Left forelimb (tissue), 1 donor: ENCODE results near the gene BCL2L13.

Experiments used
- DNase-seq: peaks from one replicate; pipeline ENCODE4 v3.0.0-alpha.2; 2018; ENCODE audit warnings: low spot score

BCL2L13 gene

DNA sequence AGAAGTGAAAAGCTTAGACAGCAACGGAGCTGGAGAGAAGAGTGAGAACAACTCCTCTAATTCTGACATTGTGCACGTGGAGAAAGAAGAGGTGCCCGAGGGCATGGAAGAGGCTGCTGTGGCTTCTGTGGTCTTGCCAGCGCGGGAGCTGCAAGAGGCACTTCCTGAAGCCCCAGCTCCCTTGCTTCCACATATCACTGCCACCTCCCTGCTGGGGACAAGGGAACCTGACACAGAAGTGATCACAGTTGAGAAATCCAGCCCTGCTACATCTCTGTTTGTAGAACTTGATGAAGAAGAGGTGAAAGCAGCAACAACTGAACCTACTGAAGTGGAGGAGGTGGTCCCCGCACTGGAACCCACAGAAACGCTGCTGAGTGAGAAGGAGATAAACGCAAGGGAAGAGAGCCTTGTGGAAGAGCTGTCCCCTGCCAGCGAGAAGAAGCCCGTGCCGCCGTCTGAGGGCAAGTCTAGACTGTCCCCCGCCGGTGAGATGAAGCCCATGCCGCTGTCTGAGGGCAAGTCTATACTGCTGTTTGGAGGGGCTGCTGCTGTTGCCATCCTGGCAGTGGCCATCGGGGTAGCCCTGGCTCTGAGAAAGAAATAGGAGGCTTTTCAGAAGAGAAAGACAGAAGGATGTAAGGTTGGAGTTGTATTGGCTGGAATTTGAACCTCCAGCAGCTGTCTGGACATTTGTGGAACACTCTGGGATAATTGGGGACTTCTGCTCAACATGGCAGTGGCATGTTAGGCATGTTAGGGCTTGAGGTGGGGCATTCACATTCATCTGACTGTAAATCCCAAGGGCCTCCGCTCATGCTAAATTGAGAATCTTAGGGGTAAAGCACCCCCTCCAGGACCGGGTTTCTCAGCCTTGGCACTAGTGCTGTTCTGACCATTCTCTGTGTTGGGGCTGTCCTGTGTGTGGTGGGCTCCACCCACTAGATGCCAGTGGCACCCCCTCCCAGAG is 88.7 kb downstream of the BCL2L13 start:
- DNase-seq: no peak

DNA sequence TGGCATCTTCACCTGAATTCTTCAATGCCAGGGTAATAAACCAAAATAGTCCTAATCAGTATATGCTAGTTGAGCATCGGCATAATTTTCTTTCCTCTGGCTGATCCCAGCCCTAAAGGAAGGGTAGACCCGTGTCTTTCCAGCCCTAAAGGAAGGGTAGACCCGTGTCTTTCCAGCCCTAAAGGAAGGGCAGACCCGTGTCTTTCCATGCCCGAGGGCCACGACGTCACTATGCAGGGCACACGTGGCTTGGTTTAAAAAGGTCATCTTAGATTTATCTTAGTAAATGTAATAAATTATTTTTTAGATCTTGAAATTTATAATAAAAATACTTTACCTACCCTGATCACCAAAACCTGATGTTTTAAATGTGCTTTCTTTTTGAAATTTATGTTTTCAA is 90.2 kb downstream of the BCL2L13 start:
- DNase-seq: no peak

DNA sequence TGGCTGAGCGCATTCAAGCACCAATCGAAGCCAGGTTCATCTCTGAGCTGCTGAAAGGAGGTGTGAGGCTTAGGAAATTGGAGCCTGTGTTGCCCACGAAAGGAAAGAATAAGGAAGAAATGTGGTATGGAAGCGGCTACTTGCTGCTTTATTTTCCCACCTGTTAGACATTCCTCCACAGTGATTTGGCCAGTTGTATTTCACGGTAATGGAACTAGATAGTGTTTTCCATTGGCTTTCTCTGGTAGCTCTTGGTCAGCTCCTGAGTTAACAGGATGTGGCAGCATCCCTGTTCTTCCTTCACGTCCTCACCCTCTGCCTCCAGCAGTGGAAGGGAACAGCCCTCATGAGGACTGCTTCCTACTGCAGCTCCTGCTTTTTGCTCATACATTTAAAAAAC is 91.0 kb downstream of the BCL2L13 start:
- no peak for DNase-seq

DNA sequence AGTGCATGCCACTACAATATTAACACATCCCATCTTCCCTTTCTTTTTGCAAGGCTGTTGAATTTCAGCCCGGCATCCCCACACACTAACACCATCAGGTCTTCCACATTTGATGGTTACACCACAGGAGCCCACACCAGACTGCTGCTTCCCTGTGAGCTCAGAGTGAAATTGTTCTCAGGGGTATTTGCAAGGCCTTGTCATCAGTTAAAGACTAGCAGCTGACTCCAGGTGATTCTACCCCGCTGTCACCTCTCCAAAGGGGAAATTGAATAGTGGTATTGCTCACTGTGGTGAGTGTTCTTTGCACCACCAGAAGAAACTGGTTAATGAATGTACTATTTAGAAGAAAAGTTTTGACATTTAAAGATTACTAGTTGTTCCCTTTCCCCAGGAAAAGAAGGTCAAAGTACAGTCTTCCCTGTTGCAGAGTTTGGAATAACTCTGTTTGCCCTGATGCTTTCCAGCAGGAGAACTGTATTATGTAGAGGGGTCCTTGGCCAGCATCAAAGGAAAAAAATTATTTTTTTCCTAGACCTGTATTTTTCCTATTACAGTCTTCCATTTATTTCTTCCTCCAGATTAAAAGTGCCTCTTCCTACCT is 93.8 kb downstream of the BCL2L13 start:
- no peak for DNase-seq

DNA sequence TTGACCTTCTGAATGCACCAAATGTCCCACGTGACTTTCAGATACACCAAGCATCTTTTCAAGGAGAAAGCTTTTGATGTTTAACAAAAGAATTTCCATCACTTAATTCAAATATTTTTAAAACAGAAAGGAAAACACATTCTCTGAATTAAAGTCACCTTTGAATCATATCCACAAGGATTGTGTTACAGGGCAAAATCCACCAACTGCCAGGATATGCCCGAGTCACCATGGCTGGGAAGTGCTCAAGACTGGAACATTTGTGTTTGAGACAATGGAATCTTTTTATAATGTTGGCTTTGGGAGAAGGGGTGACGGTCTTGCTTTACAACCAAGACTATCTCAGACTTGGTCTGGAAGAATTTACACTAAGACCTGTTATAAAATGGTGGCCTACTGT is 94.9 kb downstream of the BCL2L13 start:
- DNase-seq: no peak

- no peak for DNase-seq
Measured at GRCh38 chr22:17734187-17734586, 95.6 kb downstream of the BCL2L13 start.

- peak; percentile 25 for DNase-seq
Measured at GRCh38 chr22:17738386-17739128, 100.0 kb downstream of the BCL2L13 start.

DNA sequence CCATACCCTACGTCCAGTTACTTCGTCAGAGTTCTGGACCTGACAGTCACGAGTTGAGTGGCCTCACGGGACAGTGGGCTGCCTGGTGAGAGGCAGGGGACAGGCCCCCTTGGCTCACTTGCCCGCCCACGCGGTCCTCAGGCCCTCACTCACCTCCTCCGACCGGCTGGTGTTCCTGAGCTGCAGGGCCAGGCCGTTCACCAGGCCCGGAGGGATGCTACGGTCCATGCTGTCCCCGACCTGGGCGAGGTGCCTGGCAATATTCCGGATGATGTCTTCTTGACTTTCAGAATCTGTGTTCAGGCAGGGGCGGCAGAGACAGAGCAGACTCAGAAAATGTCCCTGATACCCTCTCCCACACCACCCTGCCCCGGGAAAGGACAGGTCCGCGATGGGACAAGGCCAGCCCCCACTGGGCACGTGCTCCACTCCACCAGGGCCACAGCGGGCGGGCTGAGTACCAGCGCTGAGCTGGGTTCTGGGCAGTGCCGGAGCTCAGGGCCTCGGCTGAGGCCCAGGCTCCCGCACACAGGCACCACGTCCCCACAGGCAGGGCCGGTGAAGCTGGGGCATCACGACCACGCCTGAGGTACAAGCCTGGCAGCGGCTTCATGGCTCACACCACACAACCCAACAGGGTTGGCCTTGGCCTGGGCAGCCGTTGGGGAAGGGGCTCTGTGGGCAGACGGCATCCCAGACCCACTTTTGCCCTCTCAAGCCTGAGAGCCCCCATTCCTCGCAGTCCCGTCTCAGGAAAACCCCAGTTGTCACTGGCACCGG is 100.8 kb downstream of the BCL2L13 start:
- peak; percentile 47 for DNase-seq

GRCh38 chr22:17741866-17742526 is 103.4 kb downstream of the BCL2L13 start:
- DNase-seq: peak; percentile 48

- DNase-seq: peak; percentile 80
Measured at GRCh38 chr22:17742527-17742902, 104.0 kb downstream of the BCL2L13 start.

- no peak for DNase-seq
Measured at GRCh38 chr22:17743661-17744411, 105.3 kb downstream of the BCL2L13 start.

GRCh38 chr22:17744430-17744829 is 105.9 kb downstream of the BCL2L13 start:
- no peak for DNase-seq

DNA sequence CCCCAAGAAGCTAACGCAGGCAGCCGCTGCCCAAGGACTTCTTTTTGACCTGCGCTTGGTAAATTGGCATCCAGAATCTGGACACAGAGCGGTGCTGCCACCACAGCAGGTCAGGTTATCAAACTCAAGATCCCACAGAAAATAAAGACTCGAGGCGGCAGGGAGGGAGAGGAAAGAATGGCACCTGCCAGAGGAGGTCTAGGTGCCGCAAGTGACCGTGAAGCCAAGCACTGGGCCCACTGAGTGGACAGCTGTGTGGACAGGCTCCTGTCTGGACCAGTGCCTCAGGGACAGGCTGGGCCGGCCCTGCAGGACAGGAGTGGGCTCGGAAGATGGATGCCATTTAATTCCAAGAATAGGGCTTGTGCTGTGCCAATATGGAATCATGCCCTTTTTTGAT is 108.4 kb downstream of the BCL2L13 start:
- no peak for DNase-seq

- DNase-seq: no peak
Measured at GRCh38 chr22:17748555-17749353, 110.2 kb downstream of the BCL2L13 start.

GRCh38 chr22:17749605-17750395 is 111.2 kb downstream of the BCL2L13 start:
- DNase-seq: no peak

- DNase-seq: no peak
Measured at GRCh38 chr22:17751596-17751995, 113.0 kb downstream of the BCL2L13 start.

DNA sequence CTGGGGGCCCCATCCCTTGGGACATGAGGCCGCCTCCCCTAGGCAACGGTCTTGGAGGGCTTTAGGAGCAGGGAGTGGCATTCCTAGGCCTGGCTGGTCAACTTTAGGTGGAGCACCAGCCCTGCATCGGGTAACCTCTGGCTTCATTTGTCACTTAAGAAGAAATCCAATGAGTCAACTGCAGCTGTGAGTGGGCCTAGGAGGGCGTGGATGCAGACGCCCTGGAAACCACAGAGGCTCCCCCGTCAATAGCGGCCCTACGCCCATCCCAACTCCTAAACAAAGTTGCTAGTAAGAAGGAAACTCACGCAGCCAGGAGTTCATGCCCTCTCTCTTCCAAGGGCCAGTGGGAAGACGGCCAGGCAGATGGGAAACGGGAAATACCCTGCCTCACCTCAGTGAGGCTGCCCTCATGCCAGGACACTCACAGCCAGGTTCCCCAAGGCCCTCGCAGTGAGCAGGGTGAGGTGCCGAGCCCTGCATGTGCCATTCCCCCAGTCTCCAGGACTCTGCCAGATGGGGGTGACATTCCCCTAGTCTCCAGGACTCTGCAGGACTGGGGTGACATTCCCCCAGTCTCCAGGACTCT is 114.9 kb downstream of the BCL2L13 start:
- DNase-seq: no peak

DNA sequence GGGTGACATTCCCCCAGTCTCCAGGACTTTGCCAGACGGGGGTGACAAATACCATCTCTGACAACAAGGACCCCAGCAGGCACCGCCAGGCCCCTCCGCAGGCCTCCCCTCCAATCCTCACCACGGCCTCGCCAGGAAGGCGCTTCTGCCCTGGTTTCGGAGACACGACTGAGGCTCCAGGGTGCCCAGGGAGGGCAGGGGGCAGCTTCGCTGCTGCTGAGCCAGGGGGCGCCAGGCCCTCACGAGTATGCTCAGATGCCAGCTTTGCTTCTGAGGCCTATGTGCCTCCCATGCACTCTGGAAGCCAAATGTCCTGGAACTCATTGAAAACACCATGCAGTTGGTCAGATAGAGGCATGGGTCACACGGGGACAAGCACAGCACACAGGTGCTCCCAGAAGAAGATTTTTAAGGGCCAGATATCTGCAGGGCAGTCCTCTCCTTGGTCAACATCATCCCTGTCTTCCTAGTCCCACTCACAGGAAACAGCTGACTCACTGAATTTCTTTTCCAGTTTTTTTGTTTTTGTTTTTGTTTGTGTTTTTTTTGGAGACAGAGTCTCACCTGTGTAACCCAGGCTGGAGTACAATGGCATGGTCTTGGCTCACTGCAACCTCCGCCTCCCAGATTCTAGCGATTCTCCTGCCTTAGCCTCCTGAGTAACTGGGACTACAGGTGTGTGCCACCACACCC is 115.8 kb downstream of the BCL2L13 start:
- DNase-seq: no peak
